Sciatic nerve (tissue), 2 donors: ENCODE data around the gene GPS1. TPM values are rescaled to one million over a fixed set of nuclear protein-coding genes. Genes with fewer than 3 reads are reported as not detected.

Experiments used
- ATAC-seq: fragments of 200-7000 bp; cut with Tn5 transposase; one replicate; pipeline ENCODE4 v1.9.1; 2020; ENCODE audit warnings: mild to moderate bottlenecking, moderate library complexity
- DNase-seq: peaks from one replicate; pipeline ENCODE4 v3.0.0-alpha.2; 2020; ENCODE audit warnings: low spot score
- intact Hi-C: fragments of 100-400 bp; cut with DNase I; formaldehyde crosslinking; loops from one replicate; pipeline ENCODE4 v1.14.2; 2022
- total RNA-seq: library from RNA; stranded (reverse); fragmentation: NEBNext Ultra II Directional; extraction: Animal tissue kit (Norgen Biotek cat#: 25700); gene quantifications from one replicate; pipeline ENCODE4 v1.2.1, GENCODE V29; 2021
- donor health status: DM: no; HTN: no; CAD: no.
- donor health status: DM: no; HTN: no; CAD: no.

The GPS1 gene
- total RNA-seq, 1 donor from 2014 or later: 68.2 TPM

DNA sequence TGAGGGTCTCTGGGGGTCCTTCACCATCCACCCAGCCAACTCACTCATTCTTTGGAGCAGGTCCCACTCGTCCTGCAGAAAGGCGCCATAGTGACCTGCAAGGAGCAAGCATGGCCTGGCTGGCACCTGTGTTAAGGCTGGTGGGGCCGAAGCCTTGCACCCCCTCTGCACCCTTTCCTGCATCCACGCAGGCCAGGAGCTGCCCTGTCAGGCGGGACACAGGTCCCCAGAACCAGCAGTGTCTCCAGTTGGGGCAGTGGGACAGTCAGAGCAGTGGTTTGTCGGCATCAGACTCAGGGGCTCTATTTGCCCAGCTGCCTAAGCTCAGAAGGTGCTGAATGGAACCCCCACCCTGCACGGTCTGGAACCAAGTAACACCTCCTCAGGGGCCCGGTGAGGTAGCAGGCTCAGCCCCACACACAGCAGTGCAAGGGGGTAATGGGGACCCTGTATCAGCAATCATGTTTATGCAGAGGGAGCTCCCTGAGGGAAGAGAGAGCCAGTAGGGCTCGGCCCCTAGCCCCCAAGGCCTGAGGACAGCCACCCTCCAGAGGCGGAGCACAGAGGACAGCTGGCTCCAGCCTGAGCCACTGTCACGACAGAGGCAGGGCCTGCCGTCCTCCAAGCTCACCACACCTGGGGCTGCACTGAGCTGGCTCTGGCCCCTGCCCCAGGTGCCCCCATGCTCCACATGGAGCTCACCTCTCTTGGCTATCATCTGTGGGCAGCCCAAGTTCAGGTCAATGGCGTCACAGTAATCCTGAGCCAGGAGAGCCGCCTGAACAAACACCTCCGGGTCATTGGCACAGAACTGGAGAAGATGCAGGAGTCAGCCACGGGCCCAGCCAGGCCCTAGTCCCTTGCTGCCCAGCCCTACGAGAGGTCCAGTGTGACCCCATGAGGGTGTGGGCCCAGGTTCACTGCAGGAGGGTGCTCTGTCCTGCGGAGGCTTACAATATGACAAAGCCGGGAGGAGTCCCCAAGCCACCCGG is 12.0 kb downstream of the GPS1 start:
- DNase-seq (no peak), ATAC-seq (no peak)
- intact Hi-C loops: no loop called here

DNA sequence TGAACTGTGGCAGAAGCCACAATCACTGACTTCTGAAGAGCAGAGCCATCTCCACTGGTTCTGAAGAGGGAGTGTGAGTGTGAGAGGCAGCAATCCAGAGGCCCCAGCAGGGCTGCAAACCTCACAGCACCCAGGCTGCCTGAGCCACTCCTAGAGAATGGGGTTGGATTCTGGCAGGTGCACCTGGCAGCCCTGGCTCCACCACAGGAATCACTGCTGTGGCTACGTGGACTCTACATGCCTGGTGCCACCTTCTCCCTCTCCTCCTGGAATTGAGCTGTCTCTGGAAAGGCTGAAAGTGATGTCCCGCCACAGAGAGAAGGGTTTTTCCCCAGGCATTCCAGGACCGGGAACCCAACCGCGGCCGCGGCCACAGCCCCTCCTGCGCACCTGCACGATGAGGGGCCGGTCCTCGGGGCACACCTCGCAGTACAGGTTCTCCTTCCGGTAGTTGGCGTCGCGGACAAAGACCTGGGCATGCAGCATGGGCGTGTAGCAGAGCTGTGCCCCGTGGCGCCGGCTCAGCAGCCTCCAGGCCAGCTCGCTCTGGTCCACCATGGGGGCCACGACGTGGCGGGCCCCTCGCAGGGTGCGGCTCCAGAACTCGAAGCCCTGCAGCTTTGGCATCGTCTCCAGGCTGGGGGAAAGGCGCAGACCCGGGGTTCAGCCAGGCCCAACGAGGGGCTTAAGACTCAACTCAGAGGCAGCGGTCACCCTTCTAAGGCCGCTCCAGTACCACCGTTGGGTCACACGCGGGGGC is 12.9 kb downstream of the GPS1 start:
- intact Hi-C loops: no loop called here
- ATAC-seq (no peak), DNase-seq (no peak)

DNA sequence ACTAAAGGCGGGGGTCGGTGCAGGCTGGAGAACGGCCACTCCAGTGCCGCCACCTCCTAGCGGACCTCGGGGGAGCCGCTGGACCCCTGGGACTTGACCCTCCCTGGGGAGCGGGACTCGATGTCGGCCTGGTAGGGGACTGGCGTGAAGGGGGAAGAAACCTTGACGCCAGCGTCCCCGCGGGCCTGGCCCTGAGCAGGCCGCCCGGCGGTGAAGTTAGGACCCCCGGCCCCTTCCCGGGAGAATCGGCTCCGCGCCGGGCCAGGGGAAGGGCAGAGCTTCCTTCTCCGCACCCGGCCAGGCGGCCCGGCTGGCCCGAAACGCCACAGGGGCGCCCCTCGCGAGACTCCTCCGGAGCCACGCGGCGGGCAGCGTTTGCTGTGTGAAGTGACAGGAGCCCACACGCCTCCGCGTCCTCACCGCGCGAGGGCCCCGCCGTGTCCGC is 13.5 kb downstream of the GPS1 start:
- DNase-seq (no peak), ATAC-seq (no peak)
- intact Hi-C loops: no loop called here

DNA sequence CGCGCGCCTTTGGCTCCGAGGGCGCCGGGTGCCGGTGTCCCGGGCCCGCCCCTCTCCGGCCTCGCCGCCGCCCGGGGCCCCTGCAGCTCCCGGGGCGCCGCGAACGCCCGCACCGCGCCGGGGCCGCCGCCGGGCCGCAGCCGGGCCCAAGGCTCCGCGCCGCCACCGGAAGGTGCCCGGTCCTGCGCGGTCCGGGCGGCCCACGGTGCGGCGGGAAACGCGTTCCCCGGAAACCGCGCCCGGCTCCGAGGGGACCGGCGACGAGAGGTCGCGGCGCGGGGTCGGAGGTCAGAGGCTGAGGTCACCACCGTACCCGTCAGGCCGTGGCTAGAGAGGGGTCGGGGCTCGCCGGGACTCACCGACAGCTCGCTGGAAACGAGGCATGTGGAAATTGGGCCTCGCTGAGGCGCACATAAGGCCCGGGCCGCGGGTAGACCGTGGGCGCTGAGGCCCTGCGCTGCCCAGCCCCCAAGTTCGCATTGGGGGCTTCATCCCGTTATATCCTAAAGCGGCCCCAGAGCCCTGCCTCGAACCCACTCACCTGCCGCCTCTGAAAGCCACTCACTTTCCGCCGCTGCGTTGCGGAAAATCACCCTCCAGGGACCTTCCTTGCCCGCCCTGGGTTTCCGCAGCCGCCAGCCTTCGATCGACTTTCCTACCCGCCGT is 14.1 kb downstream of the GPS1 start, which contains the start of gene DUS1L:
Gene DUS1L (minus strand): TSS at position 167 of the 666 bp plus-strand sequence. CDS start 745 bp downstream, outside the sequence.
- peak; percentile 84 for DNase-seq
- intact Hi-C loops: no loop called here
- peak; percentile 81 for ATAC-seq

DNA sequence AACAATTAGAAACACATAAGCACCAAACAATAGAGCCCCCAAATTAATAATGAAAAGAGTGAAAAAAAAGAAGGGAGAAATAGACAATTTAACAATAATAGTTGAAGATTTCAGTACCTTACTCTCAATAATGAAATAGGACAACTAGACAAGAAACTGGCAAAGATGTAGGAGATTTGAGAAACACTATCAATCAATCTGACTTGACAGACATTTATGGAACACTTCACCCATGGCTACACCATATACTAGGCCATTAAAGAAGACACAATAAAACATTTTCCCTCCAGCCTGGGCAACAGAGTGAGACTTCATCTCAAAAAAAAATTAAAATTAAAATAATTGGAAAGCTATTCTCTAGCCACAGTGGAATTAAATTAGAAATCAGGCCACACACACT is 18.9 kb downstream of the GPS1 start:
- no peak for ATAC-seq
- DNase-seq: no peak
- intact Hi-C loops: no loop called here

DNA sequence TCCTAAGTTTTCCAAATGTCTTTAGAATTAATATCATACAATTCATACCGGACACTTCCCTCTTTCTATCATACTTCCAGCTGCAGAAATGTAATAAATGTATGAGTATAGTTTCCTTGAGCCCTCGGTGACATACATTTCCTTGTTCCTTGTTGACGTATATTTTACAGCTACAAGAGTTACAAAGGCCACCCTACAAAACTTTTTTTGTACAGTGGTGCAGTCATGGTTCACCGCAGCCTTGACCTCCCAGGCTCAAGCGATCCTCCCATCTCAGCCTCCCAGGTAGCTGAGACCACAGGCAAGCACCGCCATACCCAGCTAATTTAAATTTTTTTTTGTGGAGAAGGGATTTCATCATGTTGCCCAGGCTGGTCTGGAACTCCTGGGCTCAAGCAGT is 21.1 kb downstream of the GPS1 start:
- intact Hi-C loops: no loop called here
- ATAC-seq (no peak), DNase-seq (no peak)

DNA sequence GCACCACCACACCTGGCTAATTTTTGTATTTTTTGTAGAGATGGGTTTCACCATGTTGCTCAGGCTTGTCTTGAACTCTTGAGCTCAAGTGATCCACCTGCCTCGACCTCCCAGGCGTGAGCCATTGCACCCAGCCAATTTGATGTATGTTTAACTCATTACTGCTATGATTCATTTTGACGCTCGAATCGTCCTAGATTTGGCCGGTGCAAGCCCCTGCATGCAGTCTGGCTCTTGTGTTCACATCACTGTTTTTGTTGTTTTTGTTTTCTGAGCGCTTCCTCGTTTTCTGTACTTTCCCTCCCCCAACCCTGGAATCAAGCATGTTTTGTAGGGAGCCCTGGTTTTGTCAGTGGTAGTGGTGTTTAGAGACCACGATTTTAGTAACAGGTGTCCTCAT is 21.7 kb downstream of the GPS1 start:
- DNase-seq: no peak
- intact Hi-C loops: no loop called here
- no peak for ATAC-seq

DNA sequence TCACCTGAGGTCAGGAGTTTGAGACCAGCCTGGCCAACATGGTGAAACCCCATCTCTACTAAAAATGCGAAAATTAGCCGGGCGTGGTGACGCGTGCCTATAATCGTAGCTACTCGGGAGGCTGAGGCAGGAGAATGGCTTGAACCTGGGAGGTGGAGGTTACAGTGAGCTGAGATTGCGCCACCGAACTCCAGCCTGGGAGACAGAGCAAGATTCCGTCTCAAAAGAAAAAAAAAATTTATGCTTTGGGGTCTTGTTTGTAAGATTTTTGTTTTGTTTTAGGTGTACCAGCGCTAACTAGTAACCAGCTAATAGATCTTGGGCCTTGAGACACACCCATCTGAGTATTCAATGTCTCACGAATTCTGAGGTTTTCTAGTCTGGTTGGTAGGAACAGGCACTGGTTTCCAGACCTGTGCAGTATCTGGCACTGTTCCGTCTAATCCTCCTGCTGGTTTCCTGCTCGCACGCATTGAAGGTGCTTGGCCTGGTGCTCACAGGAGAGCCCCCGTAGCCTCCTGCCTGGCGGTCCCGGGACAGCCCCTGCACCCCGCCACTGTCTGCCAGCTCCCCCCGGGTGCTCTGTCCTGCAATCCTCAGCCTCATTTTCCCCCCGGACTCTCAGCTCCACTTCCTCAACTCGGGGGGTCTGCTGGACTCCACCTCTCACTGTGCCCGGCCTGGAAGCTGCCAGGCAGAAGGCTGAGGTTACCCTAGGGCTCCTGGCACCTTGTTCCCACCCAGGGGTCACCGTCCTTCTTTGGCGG is 24.5 kb downstream of the GPS1 start:
- DNase-seq (no peak), ATAC-seq (no peak)
- intact Hi-C loops: no loop called here

DNA sequence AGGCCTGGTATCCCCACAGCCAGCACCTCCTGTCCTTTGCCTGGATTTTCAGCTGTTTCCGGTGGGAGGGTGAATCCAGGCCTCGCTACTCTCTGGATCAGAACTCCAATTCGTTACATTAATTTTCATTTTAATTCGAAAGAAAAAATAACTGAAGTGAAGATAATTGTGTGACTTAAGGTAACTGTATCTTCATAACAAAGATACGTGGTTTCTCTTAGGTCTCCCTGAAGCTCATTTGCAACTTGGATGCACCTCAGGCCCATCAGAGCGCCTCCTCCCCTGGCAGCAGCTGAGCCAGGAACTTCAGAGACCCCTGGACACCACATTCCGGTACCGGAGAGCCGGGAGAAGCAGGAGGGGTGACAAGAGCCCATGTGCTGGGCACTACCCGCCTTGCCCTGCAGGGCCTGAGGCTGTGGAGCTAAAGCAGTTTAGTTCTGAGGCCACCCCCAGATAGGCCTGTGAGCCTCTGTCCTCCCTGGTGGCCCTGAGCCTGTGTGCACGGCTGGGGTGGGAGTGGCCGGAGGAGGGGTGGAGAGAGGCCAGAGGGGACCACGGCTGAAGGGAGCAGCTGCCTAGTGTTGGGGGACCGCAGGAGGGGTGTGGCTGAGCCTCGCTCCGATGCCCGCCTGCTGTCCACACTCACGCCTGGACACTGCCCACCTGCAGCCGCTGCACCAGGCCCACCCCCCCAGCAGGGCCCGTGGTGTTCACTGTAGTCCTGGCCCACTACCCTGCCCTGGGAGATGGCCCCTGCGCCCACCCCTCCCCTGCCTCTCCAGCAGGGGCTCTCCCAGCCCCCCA is 25.3 kb downstream of the GPS1 start:
- no peak for DNase-seq
- intact Hi-C loops: no loop called here
- peak; percentile 75 for ATAC-seq

DNA sequence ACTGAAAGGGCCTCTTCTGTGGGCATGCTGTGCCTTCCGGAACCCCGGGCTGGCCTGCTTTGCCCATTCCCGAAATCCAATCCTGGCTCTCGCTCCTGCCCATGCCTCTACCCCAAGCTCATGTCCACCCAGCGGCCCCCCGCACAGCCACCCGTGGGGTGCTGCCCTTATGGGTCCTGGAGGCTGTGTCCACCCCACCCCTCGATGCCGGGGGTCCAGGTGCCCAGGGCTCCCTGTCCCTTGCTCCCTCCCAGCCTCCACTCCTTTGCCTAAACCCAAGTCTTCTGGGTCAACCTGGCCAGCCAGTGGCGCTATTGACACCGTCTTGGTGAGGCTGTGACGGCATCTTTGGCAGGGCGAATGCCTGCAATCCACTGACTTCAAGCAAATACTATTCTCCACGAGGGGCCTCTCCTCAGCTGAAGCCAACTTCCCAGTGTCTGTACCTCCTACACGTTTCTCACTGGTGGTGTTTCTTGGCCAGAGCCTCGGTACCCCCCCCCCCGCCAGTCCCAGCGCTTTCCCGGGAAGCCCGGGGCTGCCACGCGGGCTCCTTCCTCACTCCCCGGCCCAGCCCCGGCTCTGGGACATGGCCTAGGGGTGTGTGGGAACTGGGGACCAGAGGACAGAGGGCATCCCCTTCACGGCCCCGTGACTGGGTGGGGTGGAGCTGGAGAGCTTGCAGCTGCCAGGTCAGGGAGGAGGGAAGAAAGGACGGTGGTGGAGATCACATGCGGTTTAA is 26.1 kb downstream of the GPS1 start:
- intact Hi-C loops: loop anchor here (1.0 kb wide), 1 partner anchor 48 kb away; no protein-coding TSS in a partner anchor
- ATAC-seq (peak; percentile 82), DNase-seq (no peak)

DNA sequence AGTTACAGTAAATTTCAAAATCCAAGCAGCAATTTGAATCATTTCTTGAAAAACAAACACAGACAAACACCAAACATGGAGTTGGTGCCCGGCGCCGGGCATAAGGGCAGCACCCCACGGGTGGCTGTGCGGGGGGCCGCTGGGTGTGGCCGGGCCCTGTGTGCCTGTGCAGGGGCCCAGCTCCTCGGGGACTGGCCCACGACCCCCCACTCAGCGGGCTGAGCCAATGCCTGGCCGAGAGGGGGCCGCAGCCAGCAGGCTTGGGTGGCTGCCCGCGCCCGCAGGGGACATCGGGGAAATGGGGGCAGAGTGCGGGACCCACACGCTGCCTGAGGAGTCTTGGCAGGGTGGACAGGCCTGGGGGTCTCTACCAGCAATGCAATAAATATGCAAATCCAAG is 26.7 kb downstream of the GPS1 start:
- intact Hi-C loops: loop anchor here (1.0 kb wide), 1 partner anchor 47 kb away; no protein-coding TSS in a partner anchor
- ATAC-seq: no peak
- DNase-seq: no peak

DNA sequence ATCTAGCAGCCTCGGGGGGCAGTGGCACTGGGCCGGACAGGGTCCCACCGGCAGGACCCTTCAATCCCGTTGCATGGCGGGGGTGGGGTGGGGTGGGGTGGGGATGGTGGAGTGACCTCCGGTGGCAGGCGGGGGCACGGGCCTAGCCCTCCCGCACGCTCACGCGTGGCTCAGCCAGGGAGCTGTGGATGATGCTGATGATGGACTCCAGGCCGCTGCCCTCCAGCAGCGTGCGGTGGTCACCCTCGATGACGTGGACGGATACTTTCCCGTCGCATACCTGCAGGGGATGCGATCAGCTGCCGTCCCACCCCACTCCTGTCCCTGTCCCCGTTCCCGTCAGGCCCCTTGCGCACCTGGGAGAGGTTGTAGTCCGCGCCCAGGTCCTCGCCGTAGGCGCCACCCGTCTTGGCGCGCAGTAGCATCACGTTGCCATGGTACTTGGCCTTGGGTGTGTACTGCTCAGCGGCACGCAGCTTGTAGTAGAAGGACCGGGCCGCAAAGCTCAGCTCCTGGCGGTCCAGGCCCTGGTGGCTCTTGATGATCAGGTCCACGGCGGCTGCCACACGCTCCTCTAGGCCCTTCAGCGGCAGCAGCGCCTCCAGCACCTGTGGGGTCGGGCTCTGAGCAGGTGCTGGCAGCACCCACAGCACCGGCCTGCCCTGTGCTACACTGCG is 27.4 kb downstream of the GPS1 start:
- ATAC-seq (no peak), DNase-seq (no peak)
- intact Hi-C loops: no loop called here

DNA sequence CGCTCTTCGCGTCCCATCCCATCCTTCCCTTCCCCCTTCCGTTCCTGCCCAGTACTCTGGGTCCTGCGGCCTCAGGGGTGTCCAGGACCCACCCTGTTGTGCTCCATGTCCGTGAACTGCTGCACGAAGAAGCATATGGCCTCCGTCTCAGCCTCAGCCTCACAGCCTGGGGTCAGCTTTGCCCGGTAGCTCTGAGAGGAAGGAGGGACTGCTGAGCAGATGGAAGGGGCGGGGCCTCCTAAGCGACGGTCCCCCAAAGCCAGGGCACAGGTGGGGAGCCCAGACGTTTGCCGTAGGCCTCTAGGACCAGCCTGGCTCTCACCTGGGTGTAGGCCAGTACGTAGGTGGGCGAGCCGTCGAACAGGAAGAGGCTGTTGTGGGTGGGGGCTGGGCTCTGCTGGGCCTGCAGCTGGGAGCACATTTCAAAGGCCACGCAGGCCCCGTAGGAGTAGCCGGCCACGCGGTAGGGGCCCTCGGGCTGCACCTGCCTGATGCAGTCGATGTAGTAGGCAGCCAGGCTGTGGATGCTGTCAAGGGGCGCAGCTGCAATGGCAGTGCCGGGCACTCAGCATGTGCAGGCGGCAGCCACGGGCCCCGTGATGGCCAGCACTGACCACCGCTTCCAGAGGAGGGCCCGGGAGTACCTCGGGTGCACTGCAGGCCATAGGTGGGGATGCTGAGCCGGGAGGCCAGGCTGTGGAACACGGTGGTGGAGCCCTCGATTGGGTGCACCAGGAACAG is 28.5 kb downstream of the GPS1 start:
- DNase-seq: no peak
- intact Hi-C loops: loop anchor here (10.0 kb wide), 1 partner anchor 45 kb away; the partner anchor contains the start of genes DCXR and RAC3
- no peak for ATAC-seq

DNA sequence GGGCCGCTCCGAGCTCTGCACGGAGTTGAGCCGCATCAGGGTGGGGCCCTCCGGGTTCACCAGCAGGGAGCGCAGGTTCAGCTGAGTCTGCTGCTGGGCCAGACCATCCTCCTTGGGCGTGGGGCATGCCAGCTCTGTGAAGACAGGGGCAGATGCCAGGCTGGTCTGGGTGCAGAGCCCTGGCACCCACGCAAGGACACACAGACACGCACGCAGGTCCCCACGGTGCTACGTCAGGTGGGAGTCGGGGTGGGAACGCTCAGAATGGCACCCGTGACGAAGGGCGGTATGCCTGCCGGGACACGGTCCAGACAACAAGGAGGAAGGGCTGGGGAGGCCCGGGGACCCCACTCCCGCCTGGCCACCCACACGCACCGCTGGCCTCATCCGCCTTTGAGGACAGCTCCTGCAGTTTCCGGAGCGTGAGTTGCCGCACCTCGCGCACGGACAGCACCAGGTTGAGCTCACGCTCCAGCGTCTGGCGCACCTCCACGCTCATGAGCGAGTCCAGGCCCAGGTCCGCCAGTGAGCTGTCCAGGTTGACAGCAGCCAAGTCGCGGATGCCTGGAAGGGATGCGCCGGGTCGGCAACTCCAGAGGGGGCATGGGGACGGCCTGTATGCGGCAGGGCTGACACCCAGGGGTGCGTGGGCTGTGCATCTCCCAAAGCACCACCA is 29.2 kb downstream of the GPS1 start:
- intact Hi-C loops: loop anchor here (10.0 kb wide), 1 partner anchor 46 kb away; the partner anchor contains the start of genes DCXR and RAC3
- ATAC-seq (no peak), DNase-seq (no peak)

DNA sequence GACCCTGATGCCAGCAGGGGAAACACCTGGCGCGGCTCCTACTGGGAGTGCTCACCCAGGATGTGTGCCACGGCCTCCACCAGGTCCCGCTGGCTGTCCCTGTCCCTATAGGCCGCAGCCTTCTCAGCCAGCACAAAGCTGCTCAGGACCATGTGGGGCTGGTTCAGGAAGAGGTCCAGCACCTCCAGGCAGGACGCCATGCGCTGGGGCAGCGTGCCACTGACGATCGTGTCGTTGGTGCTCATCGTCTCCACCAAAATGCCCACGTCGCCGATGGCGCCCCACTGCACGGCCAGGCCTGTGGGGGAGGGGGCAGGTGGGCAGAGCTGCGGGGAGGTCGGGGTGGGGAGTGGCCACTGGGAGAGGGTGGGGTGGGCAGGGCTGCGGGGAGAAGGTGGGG is 29.8 kb downstream of the GPS1 start:
- intact Hi-C loops: loop anchor here (10.0 kb wide), 1 partner anchor 47 kb away; the partner anchor contains the start of genes DCXR and RAC3
- DNase-seq: no peak
- no peak for ATAC-seq
